ENCODE data around the gene SLC19A1. TPM values are rescaled to one million over a fixed set of nuclear protein-coding genes. Genes with fewer than 3 reads are reported as not detected.

SLC19A1 gene
- total RNA-seq, 4 donors from 2014 or later: 3.3 to 27.9 (median 11.4) TPM

- 82 to 85% methylated on average over 10 to 14 of the region's 17 CpGs for WGBS, 2 donors
These were observed 3.0 kb downstream of the SLC19A1 start for GRCh38 chr21:45539046-45539795.

DNA sequence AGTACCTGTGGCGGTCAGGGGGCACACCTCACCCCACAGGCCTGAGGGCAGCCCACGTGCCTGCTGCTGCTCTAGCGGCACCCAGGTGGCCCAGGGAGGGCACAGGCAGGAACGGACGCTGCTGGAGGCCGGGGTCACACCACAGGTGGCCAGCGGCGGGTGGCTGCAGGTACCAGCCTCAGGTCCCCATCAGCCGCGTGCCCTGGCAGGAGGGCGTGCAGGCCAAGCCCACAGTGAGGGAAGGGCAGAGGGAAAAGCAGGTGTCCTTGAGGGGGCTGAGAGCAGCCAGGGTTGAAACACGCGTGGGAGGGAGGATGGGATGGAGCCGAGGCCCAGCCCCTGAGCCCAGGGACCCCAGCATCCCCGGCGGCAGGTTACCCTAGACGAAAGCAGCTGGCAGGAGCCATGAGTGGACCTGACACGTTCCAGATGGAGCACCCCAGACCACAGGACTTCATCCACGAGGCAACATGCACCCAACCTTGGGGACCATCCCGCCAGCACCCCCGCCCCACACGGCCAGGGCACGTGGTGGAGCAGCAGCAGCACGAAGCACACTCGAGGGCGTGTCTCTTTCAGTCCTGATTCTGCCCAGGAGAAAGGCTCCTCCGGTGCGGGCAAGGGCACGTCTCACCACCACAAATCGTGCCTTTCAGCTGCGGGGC lies 3.7 kb downstream of the SLC19A1 start:
- H3K27ac ChIP-seq: no peak overlapping the region
- TF ChIP-seq EP300 (IDR thresholded peaks at IDR 0.05) (no peak), POLR2A (IDR thresholded peaks at IDR 0.05) (no peak)
- TF ChIP-seq, protein P1, sequence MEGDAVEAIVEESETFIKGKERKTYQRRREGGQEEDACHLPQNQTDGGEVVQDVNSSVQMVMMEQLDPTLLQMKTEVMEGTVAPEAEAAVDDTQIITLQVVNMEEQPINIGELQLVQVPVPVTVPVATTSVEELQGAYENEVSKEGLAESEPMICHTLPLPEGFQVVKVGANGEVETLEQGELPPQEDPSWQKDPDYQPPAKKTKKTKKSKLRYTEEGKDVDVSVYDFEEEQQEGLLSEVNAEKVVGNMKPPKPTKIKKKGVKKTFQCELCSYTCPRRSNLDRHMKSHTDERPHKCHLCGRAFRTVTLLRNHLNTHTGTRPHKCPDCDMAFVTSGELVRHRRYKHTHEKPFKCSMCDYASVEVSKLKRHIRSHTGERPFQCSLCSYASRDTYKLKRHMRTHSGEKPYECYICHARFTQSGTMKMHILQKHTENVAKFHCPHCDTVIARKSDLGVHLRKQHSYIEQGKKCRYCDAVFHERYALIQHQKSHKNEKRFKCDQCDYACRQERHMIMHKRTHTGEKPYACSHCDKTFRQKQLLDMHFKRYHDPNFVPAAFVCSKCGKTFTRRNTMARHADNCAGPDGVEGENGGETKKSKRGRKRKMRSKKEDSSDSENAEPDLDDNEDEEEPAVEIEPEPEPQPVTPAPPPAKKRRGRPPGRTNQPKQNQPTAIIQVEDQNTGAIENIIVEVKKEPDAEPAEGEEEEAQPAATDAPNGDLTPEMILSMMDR (IDR thresholded peaks at IDR 0.05): no peak
- no peak overlapping the region for H3K4me3 ChIP-seq
- no peaks in the 10 kb centered on the region for H3K9me3 ChIP-seq
- H3K36me3 ChIP-seq: peaks cover 0 to 11% (median 0%) of the 10 kb centered on the region in 3 donors
- H3K4me1 ChIP-seq: peaks cover 0 to 30% (median 10%) of the 10 kb centered on the region in 4 donors
- no peaks in the 10 kb centered on the region for H3K27me3 ChIP-seq
- 93 to 94% methylated on average over 21 to 30 of the region's 31 CpGs for WGBS, 2 donors
- DNase-seq (ENCODE audit: low spot score in 2 of 2): peak in 1 of 2 donors; percentile 8

More at GRCh38 chr21:45539046-45539795, 3.0 kb downstream of the SLC19A1 start:
- H3K4me1 ChIP-seq: peaks cover 0 to 24% (median 10%) of the 10 kb centered on the region in 4 donors
- H3K4me3 ChIP-seq: no peak overlapping the region
- DNase-seq (ENCODE audit: low spot score in 2 of 2): peak in 1 of 2 donors; percentile 10
- TF ChIP-seq, protein P1 (IDR thresholded peaks at IDR 0.05): no peak
- no peak for TF ChIP-seq EP300 (IDR thresholded peaks at IDR 0.05)
- no peak for TF ChIP-seq POLR2A (IDR thresholded peaks at IDR 0.05)
- no peaks in the 10 kb centered on the region for H3K27me3 ChIP-seq
- no peaks in the 10 kb centered on the region for H3K9me3 ChIP-seq
- no peak overlapping the region for H3K27ac ChIP-seq
- H3K36me3 ChIP-seq: peaks cover 0 to 11% (median 0%) of the 10 kb centered on the region in 3 donors

- TF ChIP-seq POLR2A (IDR thresholded peaks at IDR 0.05): no peak
- TF ChIP-seq, protein P1 (IDR thresholded peaks at IDR 0.05): no peak
- no peak for TF ChIP-seq EP300 (IDR thresholded peaks at IDR 0.05)
- Histone ChIP-seq H3K4me3 (no peak overlapping the region), H3K27me3 (no peaks in the 10 kb centered on the region), H3K36me3 (peaks cover 0 to 11% (median 0%) of the 10 kb centered on the region in 3 donors), H3K4me1 (peaks cover 0 to 33% (median 9%) of the 10 kb centered on the region in 4 donors), H3K27ac (no peak overlapping the region), H3K9me3 (no peaks in the 10 kb centered on the region)
- peak in 1 of 2 donors; percentile 5 for DNase-seq (ENCODE audit: low spot score in 2 of 2)
- WGBS, 2 donors: 94 to 95% methylated on average over 12 to 27 of the region's 27 CpGs
These were observed 4.4 kb downstream of the SLC19A1 start for GRCh38 chr21:45537746-45538291.

- peak in 1 of 2 donors; percentile 10 for DNase-seq (ENCODE audit: low spot score in 2 of 2)
- Histone ChIP-seq H3K4me3 (no peak overlapping the region), H3K4me1 (peaks cover 0 to 29% (median 8%) of the 10 kb centered on the region in 4 donors), H3K36me3 (peaks cover 0 to 11% (median 0%) of the 10 kb centered on the region in 3 donors), H3K27ac (no peak overlapping the region), H3K27me3 (no peaks in the 10 kb centered on the region), H3K9me3 (no peaks in the 10 kb centered on the region)
- WGBS, 2 donors: 78 to 87% methylated on average over 28 to 35 of the region's 37 CpGs
- TF ChIP-seq POLR2A (IDR thresholded peaks at IDR 0.05): no peak
- no peak for TF ChIP-seq EP300 (IDR thresholded peaks at IDR 0.05)
- TF ChIP-seq, protein P1 (IDR thresholded peaks at IDR 0.05): no peak
These were observed 5.0 kb downstream of the SLC19A1 start for GRCh38 chr21:45537111-45537745.

Measured in tibial nerve (tissue), 4 donors.